Hepatocyte (in vitro differentiated cells): ENCODE results near the gene THAP7.

ENCODE experiments used
- CTCF ChIP-seq: fragments of 200-600 bp; sonication (generic); IDR thresholded peaks from 2 replicates; pipeline ENCODE4 v1.5.1; 2016; ENCODE audit warnings: antibody characterized with exemption, mild to moderate bottlenecking; ENCODE audit not compliant: poor library complexity
- EZH2 ChIP-seq: fragments of 200-600 bp; sonication (generic); IDR thresholded peaks from 2 replicates; pipeline ENCODE4 v1.6.1; 2016; ENCODE audit warnings: antibody characterized with exemption, mild to moderate bottlenecking, borderline replicate concordance
- EZH2phosphoT487 ChIP-seq: fragments of 200-600 bp; sonication (generic); IDR thresholded peaks from one replicate; pipeline ENCODE4 v1.6.1; 2018; ENCODE audit warnings: antibody characterized with exemption, mild to moderate bottlenecking, low read depth, moderate library complexity; ENCODE audit not compliant: unreplicated experiment, severe bottlenecking

- TF ChIP-seq CTCF, result no peak
- no peak for TF ChIP-seq EZH2
- no peak for TF ChIP-seq EZH2phosphoT487
These were observed 33.1 kb upstream of the THAP7 start for GRCh38 chr22:21034989-21035388.
